ENCODE results near the gene LRBA.
"Not testable (repeated sequence)": the region's sequence is repeated elsewhere in the genome, so short reads cannot be mapped to it uniquely, and the experiment has no call there.

Gene LRBA

GRCh38 chr4:150423503-150423902 lies 591.6 kb downstream of the LRBA start:
- DNase-seq (ENCODE audit: low read depth in 2 of 2), result no peak

- no peak for DNase-seq (ENCODE audit: low read depth in 2 of 2)
Measured at GRCh38 chr4:150423074-150423473, 592.0 kb downstream of the LRBA start.

GRCh38 chr4:150421612-150422011 lies 593.5 kb downstream of the LRBA start:
- DNase-seq (ENCODE audit: low read depth in 2 of 2), result no peak

GRCh38 chr4:150419939-150420338 lies 595.1 kb downstream of the LRBA start:
- DNase-seq (ENCODE audit: low read depth in 2 of 2), result no peak

GRCh38 chr4:150418757-150419410 lies 596.2 kb downstream of the LRBA start:
- no peak for DNase-seq (ENCODE audit: low read depth in 2 of 2)

- no peak for DNase-seq (ENCODE audit: low read depth in 2 of 2)
Measured at GRCh38 chr4:150415213-150415612, 599.9 kb downstream of the LRBA start.

GRCh38 chr4:150411520-150411919 lies 603.6 kb downstream of the LRBA start:
- DNase-seq (ENCODE audit: low read depth in 2 of 2), result no peak

GRCh38 chr4:150402871-150403272 lies 612.2 kb downstream of the LRBA start:
- DNase-seq (ENCODE audit: low read depth in 2 of 2), result no peak

GRCh38 chr4:150401083-150401687 lies 613.9 kb downstream of the LRBA start:
- no peak for DNase-seq (ENCODE audit: low read depth in 2 of 2)

- no peak for DNase-seq (ENCODE audit: low read depth in 2 of 2)
Measured at GRCh38 chr4:150395872-150396271, 619.2 kb downstream of the LRBA start.

GRCh38 chr4:150394046-150394445 lies 621.0 kb downstream of the LRBA start:
- DNase-seq (ENCODE audit: low read depth in 2 of 2), result no peak

GRCh38 chr4:150391052-150391451 lies 624.0 kb downstream of the LRBA start:
- no peak for DNase-seq (ENCODE audit: low read depth in 2 of 2)

- no peak for DNase-seq (ENCODE audit: low read depth in 2 of 2)
Measured at GRCh38 chr4:150390531-150390910, 624.6 kb downstream of the LRBA start.

- no peak for DNase-seq (ENCODE audit: low read depth in 2 of 2)
Measured at GRCh38 chr4:150389896-150390530, 625.1 kb downstream of the LRBA start.

GRCh38 chr4:150387981-150388380 lies 627.1 kb downstream of the LRBA start:
- DNase-seq (ENCODE audit: low read depth in 2 of 2), result no peak

- not testable (repeated sequence) for DNase-seq (ENCODE audit: low read depth in 2 of 2)
Measured at GRCh38 chr4:150386415-150386814, 628.7 kb downstream of the LRBA start.

GRCh38 chr4:150385606-150386005 lies 629.5 kb downstream of the LRBA start:
- no peak for DNase-seq (ENCODE audit: low read depth in 2 of 2)

- no peak for DNase-seq (ENCODE audit: low read depth in 2 of 2)
Measured at GRCh38 chr4:150384249-150384648, 630.8 kb downstream of the LRBA start.

GRCh38 chr4:150382028-150382427 lies 633.1 kb downstream of the LRBA start:
- DNase-seq (ENCODE audit: low read depth in 2 of 2), result no peak

- no peak for DNase-seq (ENCODE audit: low read depth in 2 of 2)
Measured at GRCh38 chr4:150381609-150382008, 633.5 kb downstream of the LRBA start.

GRCh38 chr4:150381036-150381435 lies 634.0 kb downstream of the LRBA start:
- no peak for DNase-seq (ENCODE audit: low read depth in 2 of 2)

GRCh38 chr4:150379454-150379853 lies 635.6 kb downstream of the LRBA start:
- DNase-seq (ENCODE audit: low read depth in 2 of 2), result no peak

GRCh38 chr4:150375025-150375424 lies 640.1 kb downstream of the LRBA start:
- DNase-seq (ENCODE audit: low read depth in 2 of 2), result no peak
